GM23338 (cell line): ENCODE data around the gene AMELX. TPM values are rescaled to one million over a fixed set of nuclear protein-coding genes. Genes with fewer than 3 reads are reported as not detected.

Source experiments
- ATAC-seq: fragments of 200-7000 bp; cut with Tn5 transposase; 3 replicates; pipeline ENCODE4 v1.9.1; 2020
- DNase-seq: peaks from one replicate; pipeline ENCODE4 v3.0.0-alpha.2; 2015; ENCODE audit warnings: low spot score
- H2AFZ ChIP-seq: fragments of 200-600 bp; sonication (generic); 2 replicates; pipeline ENCODE4 v1.8.0; 2016; ENCODE audit warnings: antibody characterized with exemption, mild to moderate bottlenecking, moderate library complexity
- H3F3A ChIP-seq: fragments of 200-600 bp; sonication (generic); replicated peaks from 2 replicates; pipeline ENCODE4 v1.8.0; 2017; ENCODE audit warnings: antibody characterized with exemption, mixed run types, low read depth
- H3K27ac ChIP-seq: fragments of 200-600 bp; sonication (generic); 2 replicates; pipeline ENCODE4 v1.6.1; 2016; ENCODE audit warnings: low read depth
- H3K27me3 ChIP-seq: fragments of 200-600 bp; sonication (generic); 2 replicates; pipeline ENCODE4 v1.8.0; 2016; ENCODE audit warnings: mild to moderate bottlenecking, mixed run types, moderate library complexity; ENCODE audit not compliant: insufficient read depth
- H3K36me3 ChIP-seq: fragments of 200-600 bp; sonication (generic); 2 replicates; pipeline ENCODE4 v1.8.0; 2016; ENCODE audit warnings: mild to moderate bottlenecking; ENCODE audit not compliant: insufficient read depth
- H3K4me1 ChIP-seq: fragments of 200-600 bp; sonication (generic); 2 replicates; pipeline ENCODE4 v1.8.0; 2016; ENCODE audit warnings: mild to moderate bottlenecking, moderate library complexity; ENCODE audit not compliant: insufficient read depth
- H3K4me2 ChIP-seq: fragments of 200-600 bp; sonication (generic); 2 replicates; pipeline ENCODE4 v1.7.1; 2017; ENCODE audit warnings: mixed run types
- H3K4me3 ChIP-seq: fragments of 200-600 bp; sonication (generic); 2 replicates; pipeline ENCODE4 v1.6.1; 2016; ENCODE audit warnings: mixed run types
- H3K79me2 ChIP-seq: fragments of 200-600 bp; sonication (generic); replicated peaks from 2 replicates; pipeline ENCODE4 v1.8.0; 2017; ENCODE audit warnings: mild to moderate bottlenecking; ENCODE audit not compliant: insufficient read depth
- H3K9me2 ChIP-seq: fragments of 200-600 bp; sonication (generic); 2 replicates; pipeline ENCODE4 v1.8.0; 2017; ENCODE audit not compliant: insufficient read depth
- H4K20me1 ChIP-seq: fragments of 200-600 bp; sonication (generic); replicated peaks from 2 replicates; pipeline ENCODE4 v1.8.0; 2017; ENCODE audit warnings: mild to moderate bottlenecking; ENCODE audit not compliant: insufficient read depth
- H3K27ac Mint-ChIP-seq: 2 replicates; pipeline ENCODE4 v1.8.0; 2020; ENCODE audit warnings: inconsistent platforms, mild to moderate bottlenecking, moderate library complexity, mixed read lengths
- H3K27me3 Mint-ChIP-seq: 3 replicates; pipeline ENCODE4 v1.8.0; 2022; ENCODE audit warnings: low read depth, mild to moderate bottlenecking, moderate library complexity, mixed read lengths, inconsistent platforms; ENCODE audit not compliant: insufficient read depth, poor library complexity
- H3K36me3 Mint-ChIP-seq: 3 replicates; pipeline ENCODE4 v1.8.0; 2021; ENCODE audit warnings: low read depth, mild to moderate bottlenecking, inconsistent platforms, moderate library complexity, mixed read lengths
- H3K4me1 Mint-ChIP-seq: 3 replicates; pipeline ENCODE4 v1.8.0; 2020; ENCODE audit warnings: mild to moderate bottlenecking, inconsistent platforms, mixed read lengths
- H3K4me3 Mint-ChIP-seq: 3 replicates; pipeline ENCODE4 v1.8.0; 2021; ENCODE audit warnings: moderate library complexity, mild to moderate bottlenecking, inconsistent platforms, mixed read lengths
- H3K9me3 Mint-ChIP-seq: 3 replicates; pipeline ENCODE4 v1.8.0; 2020; ENCODE audit warnings: moderate library complexity, mild to moderate bottlenecking, inconsistent platforms, mixed read lengths
- CREB1 ChIP-seq: fragments of 250-450 bp; sonication (Bioruptor Pico); IDR thresholded peaks from 2 replicates; pipeline ENCODE4 v1.5.0; 2020; ENCODE audit warnings: low read depth, mild to moderate bottlenecking, moderate library complexity
- ETS1 ChIP-seq: IDR thresholded peaks from 2 replicates; pipeline ENCODE4 v1.6.1; 2016; ENCODE audit warnings: antibody characterized with exemption
- EZH2 ChIP-seq: fragments of 200-600 bp; sonication (generic); IDR thresholded peaks from one replicate; pipeline ENCODE4 v1.8.0; 2017; ENCODE audit warnings: antibody characterized with exemption, mild to moderate bottlenecking, low read depth; ENCODE audit not compliant: unreplicated experiment
- EZH2phosphoT487 ChIP-seq: fragments of 200-600 bp; sonication (generic); IDR thresholded peaks from one replicate; pipeline ENCODE4 v1.8.1; 2018; ENCODE audit warnings: antibody characterized with exemption; ENCODE audit not compliant: unreplicated experiment
- JUNB ChIP-seq: IDR thresholded peaks from one replicate; pipeline ENCODE4 v1.6.1; 2016; ENCODE audit warnings: antibody characterized with exemption; ENCODE audit not compliant: unreplicated experiment
- NANOG ChIP-seq: IDR thresholded peaks from 2 replicates; pipeline ENCODE4 v1.6.1; 2016; ENCODE audit warnings: antibody characterized with exemption, borderline replicate concordance
- STAT1 ChIP-seq: IDR thresholded peaks from one replicate; pipeline ENCODE4 v1.6.1; 2016; ENCODE audit warnings: antibody characterized with exemption; ENCODE audit not compliant: unreplicated experiment
- ZNF114 ChIP-seq: fragments of 250-450 bp; sonication (Bioruptor Pico); IDR thresholded peaks from 2 replicates; pipeline ENCODE4 v1.5.0; 2020; ENCODE audit warnings: mild to moderate bottlenecking, moderate library complexity
- ZNF331 ChIP-seq: fragments of 250-450 bp; sonication (Bioruptor Pico); IDR thresholded peaks from 2 replicates; pipeline ENCODE4 v1.5.0; 2020; ENCODE audit warnings: low read depth, mild to moderate bottlenecking, moderate library complexity
- ZNF462 ChIP-seq: fragments of 250-450 bp; sonication (Bioruptor Pico); IDR thresholded peaks from 2 replicates; pipeline ENCODE4 v1.5.0; 2020; ENCODE audit warnings: mild to moderate bottlenecking, moderate library complexity
- polyA plus RNA-seq: library from polyadenylated mRNA; unstranded; fragments of >200 nt; fragmentation: Nextera tagmentation; extraction: Ambion mirVana; gene quantifications from 2 replicates; pipeline ENCODE4 v1.2.1, GENCODE V29; 2016
- total RNA-seq: library from RNA; depleted of rRNA; stranded (reverse); fragments of >200 nt; shearing (Covaris generic); gene quantifications from 2 replicates; pipeline ENCODE4 v1.2.3, GENCODE V29; 2014

The AMELX gene
- total and polyA plus RNA-seq, 2 experiments from 2014 or later: not detected

GRCh38 chrX:11349020-11349419 lies 55.8 kb downstream of the AMELX start (continued):
- TF ChIP-seq ZNF462 (CRISPR knock-in tag) (no peak), EZH2 (no peak), NANOG (no peak), ZNF114 (CRISPR knock-in tag) (no peak), STAT1 (no peak), CREB1 (CRISPR knock-in tag) (no peak), ETS1 (no peak), EZH2phosphoT487 (no peak), JUNB (no peak)

- Histone ChIP-seq H3K36me3 (no peaks in the 10 kb centered on the region), H3K4me1 (no peaks in the 10 kb centered on the region), H4K20me1 (no peaks in the 10 kb centered on the region), H3K27ac (no peak overlapping the region), H3F3A (no peaks in the 10 kb centered on the region), H2AFZ (no peak overlapping the region), H3K4me3 (no peak overlapping the region), H3K27me3 (no peaks in the 10 kb centered on the region), H3K4me2 (no peak overlapping the region), H3K79me2 (no peaks in the 10 kb centered on the region), H3K9me2 (no peaks in the 10 kb centered on the region)
- Mint-ChIP-seq H3K4me3 (no peak overlapping the region), H3K4me1 (peaks cover 8% of the 10 kb centered on the region; the same call in 2 of the 3 replicates), H3K27ac (no peak overlapping the region), H3K27me3 (peaks cover 2% of the 10 kb centered on the region), H3K9me3 (no peaks in the 10 kb centered on the region), H3K36me3 (no peaks in the 10 kb centered on the region)
- no peak for ATAC-seq
- TF ChIP-seq NANOG: no peak
- no peak for TF ChIP-seq ZNF331 (CRISPR knock-in tag)
- no peak for TF ChIP-seq EZH2phosphoT487
- no peak for TF ChIP-seq ETS1
- DNase-seq: no peak
Observed at GRCh38 chrX:11349661-11350337, 56.6 kb downstream of the AMELX start.
